Neural cell (in vitro differentiated cells): ENCODE measurements around the gene AGTRAP. TPM values are rescaled to one million over a fixed set of nuclear protein-coding genes. Genes with fewer than 3 reads are reported as not detected.

Experiments used
- H2AFZ ChIP-seq: fragments of 200-600, 300-800 bp; sonication (generic), shearing (Covaris generic); 2 replicates; pipeline ENCODE4 v1.6.0; 2014; ENCODE audit warnings: low read depth, mild to moderate bottlenecking, antibody characterized with exemption, low read length, moderate library complexity
- H3F3A ChIP-seq: fragments of 200-600 bp; shearing (Covaris generic); 2 replicates; pipeline ENCODE4 v1.6.1; 2016; ENCODE audit warnings: mild to moderate bottlenecking, moderate library complexity, mixed read lengths, antibody characterized with exemption, low read length; ENCODE audit not compliant: insufficient read depth, poor library complexity, severe bottlenecking
- H3K27ac ChIP-seq: fragments of 200-600, 300-800 bp; sonication (generic), shearing (Covaris generic); 2 replicates; pipeline ENCODE4 v1.5.1; 2014; ENCODE audit warnings: mild to moderate bottlenecking, low read length, moderate library complexity
- H3K27me3 ChIP-seq: fragments of 300-800, 200-600 bp; sonication (generic), shearing (Covaris generic); 2 replicates; pipeline ENCODE4 v1.6.0; 2014; ENCODE audit warnings: mild to moderate bottlenecking, low read depth, low read length, moderate library complexity; ENCODE audit not compliant: insufficient read depth
- H3K36me3 ChIP-seq: fragments of 300-800, 200-600 bp; sonication (generic), shearing (Covaris generic); 2 replicates; pipeline ENCODE4 v1.5.1; 2014; ENCODE audit warnings: mild to moderate bottlenecking, antibody characterized with exemption, low read length, moderate library complexity; ENCODE audit not compliant: insufficient read depth
- H3K4me2 ChIP-seq: fragments of 300-800, 200-600 bp; sonication (generic), shearing (Covaris generic); 2 replicates; pipeline ENCODE4 v1.6.0; 2014; ENCODE audit warnings: mild to moderate bottlenecking, low read length
- H3K4me3 ChIP-seq: fragments of 300-800, 200-600 bp; sonication (generic), shearing (Covaris generic); 2 replicates; pipeline ENCODE4 v1.5.1; 2014; ENCODE audit warnings: mild to moderate bottlenecking, low read length, moderate library complexity
- H3K79me2 ChIP-seq: fragments of 200-600 bp; shearing (Covaris generic); replicated peaks from 2 replicates; pipeline ENCODE4 v1.6.0; 2014; ENCODE audit warnings: mild to moderate bottlenecking, low read length, moderate library complexity; ENCODE audit not compliant: insufficient read depth
- H3K9ac ChIP-seq: fragments of 300-800, 200-600 bp; sonication (generic), shearing (Covaris generic); 2 replicates; pipeline ENCODE4 v1.6.1; 2016; ENCODE audit warnings: mild to moderate bottlenecking, low read length, mixed read lengths
- H3K9me2 ChIP-seq: fragments of 200-600 bp; shearing (Covaris generic); 2 replicates; pipeline ENCODE4 v1.6.1; 2016; ENCODE audit warnings: mild to moderate bottlenecking, low read length, mixed read lengths; ENCODE audit not compliant: insufficient read depth
- H3K9me3 ChIP-seq: fragments of 200-600, 300-800 bp; sonication (generic), shearing (Covaris generic); 2 replicates; pipeline ENCODE4 v1.6.1; 2016; ENCODE audit warnings: mild to moderate bottlenecking, mixed run types, low read length, moderate library complexity, mixed read lengths
- H4K20me1 ChIP-seq: fragments of 200-600 bp; shearing (Covaris generic); 2 replicates; pipeline ENCODE4 v1.6.1; 2016; ENCODE audit warnings: mild to moderate bottlenecking, mixed run types; ENCODE audit not compliant: insufficient read depth
- CTCF ChIP-seq: fragments of 450-650 bp; IDR thresholded peaks from 2 replicates; pipeline ENCODE4 v1.5.1; 2014; ENCODE audit warnings: antibody characterized with exemption, mild to moderate bottlenecking, moderate library complexity; ENCODE audit not compliant: poor library complexity, severe bottlenecking
- EP300 ChIP-seq: fragments of 450-650 bp; conservative IDR thresholded peaks from 2 replicates; pipeline ENCODE4 v1.6.1; 2014; ENCODE audit warnings: antibody characterized with exemption, mild to moderate bottlenecking, moderate library complexity; ENCODE audit not compliant: poor library complexity, severe bottlenecking
- EZH2 ChIP-seq: fragments of 200-600, 300-800 bp; shearing (Covaris generic), sonication (generic); IDR thresholded peaks from 2 replicates; pipeline ENCODE4 v1.6.1; 2014; ENCODE audit warnings: antibody characterized with exemption, low read length, borderline replicate concordance, mild to moderate bottlenecking; ENCODE audit not compliant: insufficient read depth, poor library complexity, severe bottlenecking
- MXI1 ChIP-seq: fragments of 450-650 bp; conservative IDR thresholded peaks from 2 replicates; pipeline ENCODE4 v1.6.1; 2014; ENCODE audit warnings: antibody characterized with exemption, mild to moderate bottlenecking; ENCODE audit not compliant: poor library complexity, severe bottlenecking
- POLR2AphosphoS5 ChIP-seq: IDR thresholded peaks from 2 replicates; pipeline ENCODE4 v1.6.1; 2012
- RAD21 ChIP-seq: fragments of 450-650 bp; conservative IDR thresholded peaks from 2 replicates; pipeline ENCODE4 v1.6.1; 2014; ENCODE audit warnings: antibody characterized with exemption, mild to moderate bottlenecking, moderate library complexity
- REST ChIP-seq: IDR thresholded peaks from 2 replicates; pipeline ENCODE4 v1.6.1; 2012; ENCODE audit warnings: borderline replicate concordance
- SMC3 ChIP-seq: fragments of 450-650 bp; conservative IDR thresholded peaks from 2 replicates; pipeline ENCODE4 v1.6.1; 2014; ENCODE audit warnings: antibody characterized with exemption, mild to moderate bottlenecking, moderate library complexity; ENCODE audit not compliant: poor library complexity
- TAF1 ChIP-seq: IDR thresholded peaks from 2 replicates; pipeline ENCODE4 v1.6.1; 2012; ENCODE audit warnings: low read depth
- polyA plus RNA-seq: library from polyadenylated mRNA; depleted of rRNA; stranded (reverse); fragments of >200 nt; gene quantifications from 2 replicates; pipeline ENCODE4 v1.2.3, GENCODE V29; 2014

Gene AGTRAP
- polyA plus RNA-seq, 1 donor from 2014 or later, result 4.4 TPM

GRCh38 chr1:11728126-11728806 is 7.7 kb upstream of the AGTRAP start:
- Histone ChIP-seq H3K9me2 (no peaks in the 10 kb centered on the region), H3K27ac (no peak overlapping the region), H3K79me2 (no peaks in the 10 kb centered on the region), H3K4me2 (no peak overlapping the region), H2AFZ (no peak overlapping the region), H3K36me3 (no peaks in the 10 kb centered on the region), H3K27me3 (no peaks in the 10 kb centered on the region), H4K20me1 (no peaks in the 10 kb centered on the region), H3K9me3 (no peaks in the 10 kb centered on the region), H3K4me3 (no peak overlapping the region), H3K9ac (no peak overlapping the region), H3F3A (no peaks in the 10 kb centered on the region)
- TF ChIP-seq MXI1, result no peak
- no peak for TF ChIP-seq SMC3
- TF ChIP-seq REST, result no peak
- no peak for TF ChIP-seq RAD21
- no peak for TF ChIP-seq TAF1
- no peak for TF ChIP-seq CTCF
- TF ChIP-seq EZH2, result no peak
- no peak for TF ChIP-seq POLR2AphosphoS5
- TF ChIP-seq EP300, result no peak

GRCh38 chr1:11729155-11729497 is 6.8 kb upstream of the AGTRAP start:
- TF ChIP-seq EP300 (no peak), EZH2 (no peak), REST (no peak), RAD21 (no peak), POLR2AphosphoS5 (no peak), CTCF (no peak), SMC3 (no peak), TAF1 (no peak), MXI1 (no peak)
- H3K4me2 ChIP-seq, result no peak overlapping the region
- no peak overlapping the region for H2AFZ ChIP-seq

More at GRCh38 chr1:11729155-11729497, 6.8 kb upstream of the AGTRAP start:
- Histone ChIP-seq H3K9ac (no peak overlapping the region), H3K79me2 (no peaks in the 10 kb centered on the region), H3K9me2 (no peaks in the 10 kb centered on the region), H3K36me3 (no peaks in the 10 kb centered on the region), H3K27ac (no peak overlapping the region), H3F3A (no peaks in the 10 kb centered on the region), H3K27me3 (no peaks in the 10 kb centered on the region), H4K20me1 (no peaks in the 10 kb centered on the region), H3K9me3 (no peaks in the 10 kb centered on the region), H3K4me3 (no peak overlapping the region)
